ENCODE data around the gene ITGB5. TPM values are rescaled to one million over a fixed set of nuclear protein-coding genes. Genes with fewer than 3 reads are reported as not detected.

The ITGB5 gene
- total RNA-seq, 1 donor from 2014 or later = 95.1 TPM

GRCh38 chr3:124904835-124905492 is 17.8 kb upstream of the ITGB5 start:
- ATAC-seq = no peak

GRCh38 chr3:124903896-124904834 is 17.0 kb upstream of the ITGB5 start:
- Histone ChIP-seq H3K36me3 (no peaks in the 10 kb centered on the region), H3K27me3 (no peaks in the 10 kb centered on the region), H3K4me3 (no peak overlapping the region), H3K4me1 (no peaks in the 10 kb centered on the region), H3K9me3 (no peaks in the 10 kb centered on the region), H3K27ac (no peak overlapping the region)
- ATAC-seq = no peak
- no peak for TF ChIP-seq CTCF (IDR thresholded peaks at IDR 0.05)
- no peak for DNase-seq
- intact Hi-C loops (cut with DNase I) = loop anchor here (5.0 kb wide), 1 partner anchor 142 kb away; no protein-coding TSS in a partner anchor

More at GRCh38 chr3:124904835-124905492, 17.8 kb upstream of the ITGB5 start:
- no peak overlapping the region for H3K27ac ChIP-seq
- TF ChIP-seq CTCF (IDR thresholded peaks at IDR 0.05) = no peak
- DNase-seq = no peak
- no peaks in the 10 kb centered on the region for H3K27me3 ChIP-seq
- no peaks in the 10 kb centered on the region for H3K4me1 ChIP-seq
- intact Hi-C loops (cut with DNase I) = loop anchor here (5.0 kb wide), 1 partner anchor 143 kb away; no protein-coding TSS in a partner anchor
- no peaks in the 10 kb centered on the region for H3K9me3 ChIP-seq
- H3K36me3 ChIP-seq = no peaks in the 10 kb centered on the region
- H3K4me3 ChIP-seq = no peak overlapping the region

- Histone ChIP-seq H3K4me1 (no peaks in the 10 kb centered on the region), H3K9me3 (no peaks in the 10 kb centered on the region), H3K27me3 (no peaks in the 10 kb centered on the region), H3K27ac (no peak overlapping the region), H3K36me3 (no peaks in the 10 kb centered on the region), H3K4me3 (no peak overlapping the region)
- no peak for TF ChIP-seq CTCF (IDR thresholded peaks at IDR 0.05)
- ATAC-seq (no peak), DNase-seq (no peak)
- intact Hi-C loops (cut with DNase I) = no loop called here
Measured at GRCh38 chr3:124896824-124897526, 9.8 kb upstream of the ITGB5 start.

- intact Hi-C loops (cut with DNase I) = no loop called here
- Histone ChIP-seq H3K4me1 (no peaks in the 10 kb centered on the region), H3K36me3 (no peaks in the 10 kb centered on the region), H3K27ac (no peak overlapping the region), H3K27me3 (no peaks in the 10 kb centered on the region), H3K4me3 (no peak overlapping the region), H3K9me3 (no peaks in the 10 kb centered on the region)
- TF ChIP-seq CTCF (IDR thresholded peaks at IDR 0.05) = no peak
- ATAC-seq = no peak
- DNase-seq = no peak
Measured at GRCh38 chr3:124895756-124896155, 8.6 kb upstream of the ITGB5 start.

GRCh38 chr3:124893526-124893925 is 6.4 kb upstream of the ITGB5 start:
- H3K27ac ChIP-seq = no peak overlapping the region
- H3K4me1 ChIP-seq = no peaks in the 10 kb centered on the region
- H3K27me3 ChIP-seq = no peaks in the 10 kb centered on the region
- H3K9me3 ChIP-seq = no peaks in the 10 kb centered on the region
- ATAC-seq (no peak), DNase-seq (no peak)
- intact Hi-C loops (cut with DNase I) = no loop called here
- TF ChIP-seq CTCF (IDR thresholded peaks at IDR 0.05) = no peak
- H3K36me3 ChIP-seq = no peaks in the 10 kb centered on the region
- no peak overlapping the region for H3K4me3 ChIP-seq
